Kasumi-1 (cell line): ENCODE measurements around the gene SSTR5.

ENCODE experiments used
- DNase-seq, 2 experiments: peaks; one replicate each; lab custom pipeline; 2025; lab: John Stamatoyannopoulos, UW

Gene SSTR5

DNA sequence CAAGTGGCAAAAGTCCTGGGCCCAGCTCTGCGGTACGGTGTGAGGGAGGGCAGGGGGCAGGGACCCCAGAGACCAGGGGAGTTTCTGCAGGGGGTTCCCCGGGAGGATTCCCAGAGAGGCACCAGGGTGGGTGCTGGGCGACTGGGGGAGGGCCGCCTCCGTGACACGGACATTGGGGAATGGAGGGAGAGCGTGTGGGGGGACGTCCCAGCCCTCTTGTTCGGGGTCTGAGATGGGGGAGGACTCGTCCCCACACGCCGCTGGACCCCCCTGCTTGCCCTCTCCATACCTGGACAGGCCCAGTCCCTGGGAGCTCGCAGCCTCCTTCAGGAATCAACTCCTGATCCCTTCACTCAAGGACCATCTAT, 49.8 kb downstream of the SSTR5 start:
- no peak for DNase-seq

DNA sequence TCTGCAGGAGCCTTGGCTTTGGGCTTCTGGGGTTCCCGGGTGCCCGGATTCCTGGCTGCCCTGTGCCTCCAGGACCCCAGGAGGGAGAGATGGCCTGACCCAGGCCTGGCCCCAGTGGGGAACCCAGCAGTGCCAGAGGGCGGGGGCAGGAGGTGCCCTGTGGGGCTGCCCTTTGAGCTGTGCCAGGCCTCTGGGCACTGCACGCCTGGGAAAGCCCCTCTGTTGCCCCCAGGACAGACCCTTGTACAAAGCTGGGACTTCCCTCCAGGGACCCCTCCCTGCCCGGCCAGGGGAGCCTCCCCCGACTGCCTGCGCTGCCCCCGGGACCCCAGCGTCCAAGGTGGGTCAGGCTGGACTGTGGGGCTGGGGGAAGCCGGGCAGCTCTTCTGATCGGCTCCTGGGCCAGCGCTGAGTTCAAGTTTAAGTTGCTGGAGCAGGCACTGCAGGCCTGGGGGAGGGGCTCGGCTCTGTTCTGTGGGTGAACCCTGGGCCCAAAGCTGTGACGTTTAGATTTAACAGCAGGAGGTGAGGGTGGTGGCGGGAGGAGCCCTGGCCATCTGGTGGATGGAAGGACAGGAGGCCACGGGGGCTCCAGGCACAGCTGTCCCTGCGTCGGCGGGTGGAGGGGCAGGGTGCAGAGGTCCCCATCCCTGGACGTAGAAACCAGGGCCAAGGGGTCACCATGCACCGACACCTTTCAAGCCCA, 51.1 kb downstream of the SSTR5 start:
- no peak for DNase-seq

DNA sequence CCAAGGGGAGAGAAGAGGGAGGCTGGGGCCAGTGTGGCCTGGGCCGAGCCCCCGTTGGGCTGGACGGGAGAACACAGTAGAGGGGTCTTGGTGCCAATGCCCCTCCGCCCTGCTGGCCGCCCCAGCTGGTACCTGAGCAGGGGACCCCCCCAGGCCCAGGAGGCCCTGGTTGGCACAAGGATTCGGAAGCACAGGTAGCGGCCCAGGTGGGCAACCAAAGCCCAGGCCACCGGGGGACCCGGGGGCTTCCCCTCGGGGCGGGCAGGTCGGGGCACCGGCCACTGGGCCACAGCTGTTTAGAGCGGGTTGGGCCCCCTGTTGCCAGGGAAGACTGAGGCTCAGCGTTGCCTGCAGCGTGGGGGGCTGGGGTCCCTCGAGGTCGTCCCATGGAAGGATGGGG, 51.7 kb downstream of the SSTR5 start:
- DNase-seq: no peak

DNA sequence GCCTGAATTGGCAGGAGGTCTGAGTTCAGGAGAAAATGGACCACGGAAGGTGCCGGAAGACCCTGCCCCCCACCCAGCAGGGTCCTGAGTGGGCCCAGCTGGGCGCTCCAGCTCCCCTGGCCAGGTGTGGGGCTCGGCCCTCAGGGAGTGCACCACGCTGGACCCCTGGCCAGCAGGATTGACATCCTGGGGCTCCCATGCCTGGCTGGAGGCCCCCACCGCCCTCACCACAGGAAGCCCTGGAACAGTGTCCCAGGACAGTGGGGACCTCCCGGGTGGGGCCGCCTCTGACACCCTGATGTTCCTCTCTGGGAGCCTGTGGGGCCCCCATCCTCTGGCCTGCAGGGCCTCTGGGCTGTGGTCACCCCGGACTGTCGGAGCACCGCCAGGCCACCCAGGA, 52.2 kb downstream of the SSTR5 start:
- DNase-seq: no peak

DNA sequence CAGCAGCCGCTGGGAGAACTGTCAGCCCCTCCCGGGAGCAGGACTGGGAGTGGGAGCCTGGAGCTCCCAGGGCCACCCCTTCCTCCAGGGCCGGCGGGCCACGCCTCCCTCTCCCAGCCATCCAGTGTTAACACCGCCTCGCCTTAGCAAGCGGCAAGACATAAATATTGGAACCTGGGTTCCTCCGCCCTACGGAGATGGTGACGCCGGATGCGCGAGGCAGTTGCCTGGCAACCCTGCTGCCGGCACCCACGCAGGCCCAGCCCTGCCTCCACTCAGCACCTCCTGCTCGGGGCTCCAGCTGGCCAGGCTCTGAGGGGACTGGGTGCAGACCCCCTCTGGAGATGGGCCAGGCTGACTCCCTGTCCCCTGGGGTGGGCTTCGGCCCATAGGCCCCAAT, 52.9 kb downstream of the SSTR5 start:
- no peak for DNase-seq

GRCh38 chr16:1126044-1126443, 53.5 kb downstream of the SSTR5 start:
- no peak for DNase-seq

- no peak for DNase-seq
Measured at GRCh38 chr16:1126586-1126985, 54.0 kb downstream of the SSTR5 start.

DNA sequence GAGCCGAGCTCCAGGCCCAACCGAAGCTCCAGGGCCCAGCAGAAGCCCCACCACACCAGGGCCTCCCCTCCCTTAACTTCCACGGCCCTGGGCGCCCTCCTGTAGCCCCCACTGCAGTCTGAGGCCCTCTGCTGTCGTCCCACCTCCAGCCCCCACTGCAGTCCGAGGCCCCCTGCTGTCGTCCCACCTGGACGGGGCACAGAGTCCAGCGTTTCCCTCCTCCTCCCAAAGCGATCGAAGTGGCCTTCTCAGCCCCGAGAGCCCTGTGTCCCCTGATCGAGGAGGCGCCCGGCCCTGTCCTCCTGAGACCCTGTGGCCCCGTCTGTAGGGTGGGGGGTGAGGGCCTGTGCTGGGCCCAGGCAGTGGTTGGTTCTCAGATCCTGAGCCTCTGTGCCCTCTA, 54.6 kb downstream of the SSTR5 start:
- no peak for DNase-seq

- DNase-seq: no peak
Measured at GRCh38 chr16:1127971-1128715, 55.6 kb downstream of the SSTR5 start.

GRCh38 chr16:1129106-1129960, 56.8 kb downstream of the SSTR5 start:
- no peak for DNase-seq

- DNase-seq: no peak
Measured at GRCh38 chr16:1130382-1130781, 57.8 kb downstream of the SSTR5 start.
